ENCODE data around the gene ZC3H18.

GRCh38 chr16:88662222-88662842, 92.1 kb downstream of the ZC3H18 start:
- no peak for TF ChIP-seq EZH2 (IDR thresholded peaks at IDR 0.05; ENCODE audit: low read length, missing control alignments)
- TF ChIP-seq, protein P1, sequence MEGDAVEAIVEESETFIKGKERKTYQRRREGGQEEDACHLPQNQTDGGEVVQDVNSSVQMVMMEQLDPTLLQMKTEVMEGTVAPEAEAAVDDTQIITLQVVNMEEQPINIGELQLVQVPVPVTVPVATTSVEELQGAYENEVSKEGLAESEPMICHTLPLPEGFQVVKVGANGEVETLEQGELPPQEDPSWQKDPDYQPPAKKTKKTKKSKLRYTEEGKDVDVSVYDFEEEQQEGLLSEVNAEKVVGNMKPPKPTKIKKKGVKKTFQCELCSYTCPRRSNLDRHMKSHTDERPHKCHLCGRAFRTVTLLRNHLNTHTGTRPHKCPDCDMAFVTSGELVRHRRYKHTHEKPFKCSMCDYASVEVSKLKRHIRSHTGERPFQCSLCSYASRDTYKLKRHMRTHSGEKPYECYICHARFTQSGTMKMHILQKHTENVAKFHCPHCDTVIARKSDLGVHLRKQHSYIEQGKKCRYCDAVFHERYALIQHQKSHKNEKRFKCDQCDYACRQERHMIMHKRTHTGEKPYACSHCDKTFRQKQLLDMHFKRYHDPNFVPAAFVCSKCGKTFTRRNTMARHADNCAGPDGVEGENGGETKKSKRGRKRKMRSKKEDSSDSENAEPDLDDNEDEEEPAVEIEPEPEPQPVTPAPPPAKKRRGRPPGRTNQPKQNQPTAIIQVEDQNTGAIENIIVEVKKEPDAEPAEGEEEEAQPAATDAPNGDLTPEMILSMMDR (conservative IDR thresholded peaks at IDR 0.05 in 1 of 2, IDR thresholded peaks at IDR 0.05 in 1 of 2; ENCODE audit: low read depth in 1 of 2, low read length in 2 of 2): no peak
